GM12878 (cell line): ENCODE results near the gene EIF4E2. TPM values are rescaled to one million over a fixed set of nuclear protein-coding genes. Genes with fewer than 3 reads are reported as not detected.
A peak's percentile ranks its signal among the peaks of the same experiment; 100 is the strongest.

Experiments used
- ATF7 ChIP-seq: fragments of 450-650 bp; IDR thresholded peaks from 2 replicates; pipeline ENCODE4 v1.6.1; 2016; ENCODE audit warnings: low read depth, mild to moderate bottlenecking
- BACH1 ChIP-seq: fragments of 450-650 bp; IDR thresholded peaks from 2 replicates; pipeline ENCODE4 v1.6.1; 2017; ENCODE audit warnings: mild to moderate bottlenecking, borderline replicate concordance
- BHLHE40 ChIP-seq, 2 experiments: fragments of 450-650 bp in 1 of 2; IDR thresholded peaks; 2 replicates each; pipeline ENCODE4 v1.6.1; 2011 to 2017; ENCODE audit warnings: low read depth in 2 of 2, borderline replicate concordance in 1 of 2, improper control_type of control experiment in 1 of 2, low read length in 1 of 2, mild to moderate bottlenecking in 1 of 2
- CHD2 ChIP-seq: IDR thresholded peaks from 2 replicates; pipeline ENCODE4 v1.6.1; 2011; ENCODE audit warnings: low read depth, low read length, improper control_type of control experiment, borderline replicate concordance
- GABPA ChIP-seq: IDR thresholded peaks from 2 replicates; pipeline ENCODE4 v1.6.1; 2014; ENCODE audit warnings: antibody characterized with exemption, low read depth, mild to moderate bottlenecking, inconsistent platforms
- HDAC2 ChIP-seq: fragments of 200-600 bp; sonication (generic); IDR thresholded peaks from 2 replicates; pipeline ENCODE4 v1.6.1; 2017
- JUNB ChIP-seq: IDR thresholded peaks from 2 replicates; pipeline ENCODE4 v1.6.1; 2016; ENCODE audit warnings: antibody characterized with exemption, mild to moderate bottlenecking
- MXI1 ChIP-seq: fragments of 150-350 bp; IDR thresholded peaks from 2 replicates; pipeline ENCODE4 v1.6.1; 2011; ENCODE audit warnings: low read depth, mild to moderate bottlenecking, inconsistent platforms, low read length, improper control_type of control experiment
- NR2C1 ChIP-seq: fragments of 450-650 bp; IDR thresholded peaks from 2 replicates; pipeline ENCODE4 v1.6.1; 2017; ENCODE audit warnings: antibody characterized with exemption, mild to moderate bottlenecking, moderate library complexity
- NR2F1 ChIP-seq: fragments of 450-650 bp; conservative IDR thresholded peaks from 2 replicates; pipeline ENCODE4 v1.6.1; 2017; ENCODE audit warnings: mild to moderate bottlenecking
- PBX3 ChIP-seq: IDR thresholded peaks from 2 replicates; pipeline ENCODE4 v1.6.1; 2011; ENCODE audit warnings: mild to moderate bottlenecking, low read depth, low read length, moderate library complexity; ENCODE audit not compliant: insufficient replicate concordance
- PKNOX1 ChIP-seq: fragments of 450-650 bp; IDR thresholded peaks from 2 replicates; pipeline ENCODE4 v1.6.1; 2016; ENCODE audit warnings: mild to moderate bottlenecking
- PML ChIP-seq: IDR thresholded peaks from 2 replicates; pipeline ENCODE4 v1.6.1; 2012; ENCODE audit warnings: low read length, inconsistent platforms
- SREBF1 ChIP-seq: IDR thresholded peaks from 2 replicates; pipeline ENCODE4 v1.6.1; 2012; ENCODE audit warnings: mild to moderate bottlenecking, low read length
- STAT1 ChIP-seq: fragments of 450-650 bp; conservative IDR thresholded peaks from 2 replicates; pipeline ENCODE4 v1.6.1; 2014; ENCODE audit warnings: antibody characterized with exemption, mild to moderate bottlenecking
- TARDBP ChIP-seq: IDR thresholded peaks from 2 replicates; pipeline ENCODE4 v1.6.1; 2016; ENCODE audit warnings: borderline replicate concordance
- TCF3 ChIP-seq: IDR thresholded peaks from 2 replicates; pipeline ENCODE4 v1.6.1; 2012; ENCODE audit warnings: low read depth, mild to moderate bottlenecking, low read length, borderline replicate concordance; ENCODE audit not compliant: insufficient read depth
- ZBTB40 ChIP-seq: fragments of 450-650 bp; IDR thresholded peaks from 2 replicates; pipeline ENCODE4 v1.6.1; 2016; ENCODE audit warnings: mild to moderate bottlenecking, moderate library complexity, borderline replicate concordance
- polyA plus RNA-seq, 11 experiments: library from polyadenylated mRNA; depleted of rRNA in 4 of 11; unstranded in 6 of 11; stranded (reverse) in 5 of 11; fragments of >200 nt; fragmentation: Nextera tagmentation in 4 of 11; fragmentation: Illumina TruSeq in 1 of 11; extraction: Ambion mirVana in 4 of 11; extraction: Trizol in 1 of 11; gene quantifications; 1 replicate in 1 of 11; 2 replicates in 10 of 11; pipeline versions ENCODE4 v1.2.1 to v1.2.3, GENCODE V29; 2011 to 2016; ENCODE audit warnings: inconsistent platforms in 2 of 11, missing spikeins in 2 of 11, low read depth in 1 of 11
- total RNA-seq, 4 experiments: library from RNA; depleted of rRNA in 3 of 4; stranded (reverse); fragments of >200 nt in 3 of 4; fragmentation: Illumina TruSeq in 1 of 4; extraction: Trizol in 1 of 4; gene quantifications; 2 replicates each; pipeline versions ENCODE4 v1.2.1 to v1.2.3, GENCODE V29; 2013 to 2021
- TF ChIP-seq, protein P1 (sequence below): IDR thresholded peaks from 2 replicates; pipeline ENCODE4 v1.6.1; 2011; ENCODE audit warnings: low read depth, mild to moderate bottlenecking, low read length, moderate library complexity, borderline replicate concordance; ENCODE audit errors: extremely low read depth
- TF ChIP-seq, protein P2 (sequence below): fragments of 450-650 bp; IDR thresholded peaks from 2 replicates; pipeline ENCODE4 v1.6.1; 2018; ENCODE audit warnings: borderline replicate concordance, mild to moderate bottlenecking; ENCODE audit not compliant: partially characterized antibody

The EIF4E2 gene
- total and polyA plus RNA-seq, 10 of the 15 experiments (the other 5 are each of a cell fraction or from before 2014, with no cell fraction given): 56.1 to 158 (median 110) TPM

GRCh38 chr2:232550354-232551249, at the start of gene EIF4E2, which contains the start of gene TIGD1 (continued):
- TF ChIP-seq MXI1 (peak; percentile 25; the same call in 1 of the 2 replicates), ZBTB40 (peak; percentile 99), STAT1 (no peak; the same call in 1 of the 2 replicates), NR2F1 (0 out of 2 replicates have a peak, but pooled peaks have one; percentile 38), PBX3 (no peak), ATF7 (no peak), SREBF1 (no peak; the same call in 1 of the 2 replicates), JUNB (no peak), NR2C1 (peak; percentile 71), CHD2 (peak; percentile 60; the same call in 1 of the 2 replicates), BHLHE40 (IDR thresholded peaks at IDR 0.05; ENCODE audit: borderline replicate concordance in 1 of 2, low read depth in 2 of 2, low read length in 1 of 2) (peak; percentile 90 to 94), BACH1 (peak; percentile 47; the same call in 1 of the 2 replicates), PML (peak; percentile 83), GABPA (peak; percentile 98), PKNOX1 (peak; percentile 81), HDAC2 (no peak), TARDBP (peak; percentile 79), TCF3 (peak; percentile 67; the same call in 1 of the 2 replicates)
- TF ChIP-seq, protein P1, sequence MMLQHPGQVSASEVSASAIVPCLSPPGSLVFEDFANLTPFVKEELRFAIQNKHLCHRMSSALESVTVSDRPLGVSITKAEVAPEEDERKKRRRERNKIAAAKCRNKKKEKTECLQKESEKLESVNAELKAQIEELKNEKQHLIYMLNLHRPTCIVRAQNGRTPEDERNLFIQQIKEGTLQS: peak; percentile 11; the same call in 1 of the 2 replicates
- TF ChIP-seq, protein P2, sequence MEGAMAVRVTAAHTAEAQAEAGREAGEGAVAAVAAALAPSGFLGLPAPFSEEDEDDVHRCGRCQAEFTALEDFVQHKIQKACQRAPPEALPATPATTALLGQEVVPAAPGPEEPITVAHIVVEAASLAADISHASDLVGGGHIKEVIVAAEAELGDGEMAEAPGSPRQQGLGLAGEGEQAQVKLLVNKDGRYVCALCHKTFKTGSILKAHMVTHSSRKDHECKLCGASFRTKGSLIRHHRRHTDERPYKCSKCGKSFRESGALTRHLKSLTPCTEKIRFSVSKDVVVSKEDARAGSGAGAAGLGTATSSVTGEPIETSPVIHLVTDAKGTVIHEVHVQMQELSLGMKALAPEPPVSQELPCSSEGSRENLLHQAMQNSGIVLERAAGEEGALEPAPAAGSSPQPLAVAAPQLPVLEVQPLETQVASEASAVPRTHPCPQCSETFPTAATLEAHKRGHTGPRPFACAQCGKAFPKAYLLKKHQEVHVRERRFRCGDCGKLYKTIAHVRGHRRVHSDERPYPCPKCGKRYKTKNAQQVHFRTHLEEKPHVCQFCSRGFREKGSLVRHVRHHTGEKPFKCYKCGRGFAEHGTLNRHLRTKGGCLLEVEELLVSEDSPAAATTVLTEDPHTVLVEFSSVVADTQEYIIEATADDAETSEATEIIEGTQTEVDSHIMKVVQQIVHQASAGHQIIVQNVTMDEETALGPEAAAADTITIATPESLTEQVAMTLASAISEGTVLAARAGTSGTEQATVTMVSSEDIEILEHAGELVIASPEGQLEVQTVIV: peak; percentile 36
